NCI-H82 treated with DMSO at 0.1 percent for 48 hours (cell line): ENCODE measurements around the gene C1QL2.

Source experiments
- DNase-seq: peaks from one replicate; lab custom pipeline; 2025; ENCODE audit not compliant: unreplicated experiment; lab: John Stamatoyannopoulos, UW

C1QL2 gene

DNA sequence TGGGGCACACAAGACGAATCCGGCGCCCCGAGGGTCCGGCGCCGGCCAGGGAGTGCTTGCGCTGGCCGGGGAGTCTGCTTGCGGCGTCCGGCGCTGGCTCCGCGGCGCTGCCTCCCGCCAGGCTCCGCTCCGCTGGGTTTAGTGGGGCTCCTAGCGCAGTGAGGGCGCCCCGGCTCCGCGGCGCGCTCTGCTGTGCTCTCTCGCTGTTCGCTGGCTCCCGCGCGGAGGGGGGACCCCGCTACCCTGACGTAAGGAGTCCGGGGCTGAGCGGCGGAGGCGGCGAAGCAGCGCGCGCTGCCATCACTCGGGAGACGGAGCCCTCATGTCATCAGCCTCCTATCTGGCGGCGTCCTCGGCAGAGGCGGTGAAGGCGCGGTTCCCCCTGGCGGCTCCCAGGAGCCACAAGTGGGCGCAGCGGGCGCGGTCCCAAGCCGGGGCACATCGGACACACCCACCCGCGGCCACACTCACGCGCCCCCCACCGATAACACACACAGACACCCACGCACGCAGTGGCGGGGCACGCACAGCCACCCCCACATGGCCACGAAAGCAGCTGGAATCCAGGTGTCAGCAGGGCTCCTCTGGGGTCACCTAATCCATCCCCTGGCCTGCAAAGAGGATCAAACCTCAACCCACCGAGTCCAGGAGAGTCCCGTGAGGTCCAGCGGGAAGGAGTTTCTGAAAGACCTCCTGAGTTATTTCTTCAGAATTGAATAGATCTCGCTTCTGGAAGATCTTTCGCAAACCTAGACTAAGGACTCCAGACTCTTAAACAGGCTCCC lies at the start of gene C1QL2:
TSS of gene C1QL2 (minus strand) at position 189 of the 785 bp plus-strand sequence. CDS start 482 bp downstream, outside the sequence.
- DNase-seq: no peak

DNA sequence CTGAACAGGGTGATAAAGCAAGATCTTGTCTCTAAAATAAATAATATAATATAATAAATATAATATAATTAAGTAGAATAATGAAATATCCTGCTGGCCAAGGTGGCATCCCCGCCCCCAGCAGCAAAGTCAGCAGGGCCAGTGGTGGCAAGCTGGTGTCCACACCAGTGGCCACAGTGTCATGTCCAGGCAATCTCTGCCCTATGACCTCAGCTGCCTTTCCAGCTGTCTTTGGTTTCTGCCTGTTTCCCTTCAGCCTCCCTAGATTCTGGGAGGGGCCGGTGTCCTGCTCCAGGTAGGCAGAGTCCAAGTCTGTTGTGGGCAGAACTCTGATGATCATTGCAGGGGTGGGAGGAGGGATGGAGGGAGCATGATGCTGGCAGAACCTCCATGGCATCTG lies 48.9 kb upstream of the C1QL2 start:
- DNase-seq: no peak

DNA sequence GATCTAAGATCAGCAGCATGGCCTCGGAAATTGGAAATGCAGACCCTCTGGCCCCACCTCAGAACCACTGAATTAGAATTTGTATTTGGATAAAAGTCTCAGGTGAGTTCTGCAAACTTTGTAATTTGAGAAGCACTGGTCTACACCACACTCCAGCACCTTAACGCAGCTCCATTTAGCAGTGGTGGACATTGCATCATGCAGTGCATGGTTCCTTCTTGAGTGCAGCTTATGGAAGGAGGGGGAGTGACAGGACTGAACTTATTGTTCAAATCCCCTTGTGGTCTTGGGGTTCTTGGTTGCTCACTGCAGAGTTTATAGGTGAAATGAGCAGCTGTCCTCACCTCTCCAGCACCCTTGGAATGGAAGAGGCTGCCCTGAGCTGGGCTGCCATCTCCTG lies 47.6 kb upstream of the C1QL2 start:
- no peak for DNase-seq

DNA sequence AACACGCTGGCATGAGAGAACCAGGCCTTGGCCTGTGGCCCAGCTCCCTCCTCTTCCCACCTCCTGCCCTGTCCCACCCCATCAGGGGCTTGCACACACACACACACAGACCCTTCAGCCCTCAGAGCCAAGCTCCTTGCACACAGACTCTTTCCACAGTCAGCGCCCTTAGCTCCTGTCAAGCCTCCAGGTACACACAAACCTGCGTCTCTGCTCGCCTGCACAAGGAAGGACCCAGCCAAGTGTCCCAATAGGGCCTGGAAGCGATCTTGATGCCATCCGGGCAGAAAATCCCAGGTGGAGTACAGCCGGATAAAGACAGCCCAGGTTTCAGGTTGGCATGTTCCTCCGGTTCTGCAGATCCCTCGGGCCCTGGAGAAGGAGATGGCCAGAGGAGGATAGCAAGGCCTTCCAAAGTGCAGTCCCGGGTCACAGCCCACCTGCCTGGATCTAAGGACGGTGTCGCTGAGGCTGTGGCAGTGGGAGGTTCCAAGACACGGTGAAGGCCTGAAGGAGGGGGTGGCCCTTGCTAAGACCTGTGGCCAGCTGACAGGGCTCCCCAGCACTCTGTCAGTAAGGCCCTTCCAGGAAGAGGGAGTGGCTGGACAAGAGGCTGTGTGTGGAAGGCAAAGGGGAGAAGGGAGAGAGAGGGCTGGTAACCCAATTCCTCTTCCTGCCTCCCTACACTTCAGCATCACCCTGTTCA lies 46.6 kb upstream of the C1QL2 start:
- DNase-seq: no peak

DNA sequence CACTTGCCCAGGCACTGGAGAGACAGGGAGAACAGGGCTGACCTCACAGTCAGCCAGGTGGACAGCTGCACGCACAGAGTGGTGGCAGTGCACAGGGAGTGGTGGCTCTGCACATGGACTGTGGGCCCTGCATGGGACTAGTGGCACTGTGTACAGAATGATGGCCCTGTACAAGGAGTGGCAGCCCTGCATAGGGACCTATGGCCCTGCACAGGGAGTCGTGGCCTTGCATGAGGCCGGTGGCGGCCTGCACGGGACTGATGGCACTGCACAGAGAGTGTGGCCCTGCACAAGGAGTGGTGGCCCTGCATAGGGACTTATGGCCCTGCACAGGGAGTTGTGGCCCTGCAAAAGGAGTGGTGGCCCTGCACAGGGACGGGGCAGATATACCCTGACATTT lies 46.0 kb upstream of the C1QL2 start:
- DNase-seq: no peak

DNA sequence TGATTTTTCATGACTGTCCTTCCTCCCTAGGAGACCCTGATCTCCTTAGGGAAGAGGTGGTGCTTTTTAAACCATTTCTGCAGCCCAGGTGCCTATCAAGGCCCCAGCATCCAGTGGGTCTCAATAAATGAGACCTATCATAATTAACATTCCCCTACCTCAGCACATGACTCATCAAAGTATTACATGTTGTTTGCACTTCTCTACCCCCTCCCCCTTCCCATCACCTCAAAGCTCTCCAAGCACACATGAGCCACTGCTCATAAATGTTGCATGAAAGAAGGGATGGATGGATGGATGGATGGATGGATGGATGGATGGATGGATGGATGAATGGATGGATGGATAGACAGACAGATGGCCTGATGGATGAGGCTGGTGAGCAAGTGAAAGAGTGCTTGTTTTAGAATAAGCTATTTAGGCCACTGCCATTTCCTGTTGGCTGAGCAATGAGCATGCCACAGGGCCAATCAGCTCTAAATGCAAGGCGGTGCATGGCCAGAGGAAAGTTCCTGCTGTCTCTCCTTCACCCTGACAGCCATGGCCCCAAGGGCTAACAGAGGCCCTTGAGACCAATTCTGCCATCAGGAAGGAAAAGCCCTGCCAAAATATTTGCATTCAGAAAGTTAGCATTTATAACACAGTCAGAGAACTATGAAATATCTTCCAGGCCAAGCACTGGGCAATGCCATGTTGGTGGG lies 44.2 kb upstream of the C1QL2 start:
- DNase-seq: no peak

DNA sequence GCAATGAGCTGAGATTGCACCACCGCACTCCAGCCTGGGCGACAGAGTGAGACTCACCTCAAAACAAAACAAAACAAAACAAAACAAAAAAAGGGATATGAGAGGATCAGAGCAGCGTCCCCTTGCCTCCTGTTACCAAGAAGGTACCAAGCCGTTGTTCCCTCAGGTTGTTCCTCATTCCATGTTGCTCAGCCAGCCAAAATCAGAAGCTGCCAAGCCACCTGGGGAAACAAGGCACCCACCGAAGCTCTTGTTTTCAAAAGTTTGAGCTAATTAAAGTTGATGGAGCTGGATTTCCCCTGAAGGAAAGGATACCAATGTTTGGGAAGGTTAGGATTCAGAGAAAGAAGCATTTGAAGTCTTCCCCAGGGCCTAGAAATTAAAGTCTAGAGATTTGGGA lies 43.3 kb upstream of the C1QL2 start:
- DNase-seq: no peak

DNA sequence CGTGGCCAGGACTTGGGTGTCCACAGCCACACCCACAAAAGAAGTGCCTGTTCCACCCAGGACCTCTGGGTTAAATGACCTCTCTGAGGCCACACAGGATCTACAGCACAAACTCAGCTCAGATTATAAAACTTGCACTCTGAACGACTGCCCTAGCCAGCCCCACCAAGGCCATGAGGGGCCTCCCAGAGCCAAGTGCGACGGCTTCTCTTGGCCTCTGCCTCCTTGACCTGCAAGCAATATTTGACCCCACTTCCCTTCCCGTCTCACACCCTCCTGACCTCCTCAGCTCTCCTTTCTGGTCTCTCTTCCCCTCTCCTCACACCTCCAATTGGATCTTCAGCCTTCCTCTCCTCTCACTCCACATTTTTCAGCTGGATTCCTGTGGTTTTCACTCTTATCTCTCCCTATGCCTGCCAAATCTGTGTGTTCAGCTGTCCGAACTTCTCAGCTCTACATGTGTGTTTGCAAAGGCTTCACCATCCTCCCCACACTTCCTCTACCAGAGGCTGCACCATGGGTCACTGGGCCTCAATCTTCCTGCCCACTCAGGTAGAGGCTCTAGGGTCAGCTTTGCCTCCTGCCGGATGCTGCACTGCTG lies 39.8 kb upstream of the C1QL2 start:
- DNase-seq: no peak

DNA sequence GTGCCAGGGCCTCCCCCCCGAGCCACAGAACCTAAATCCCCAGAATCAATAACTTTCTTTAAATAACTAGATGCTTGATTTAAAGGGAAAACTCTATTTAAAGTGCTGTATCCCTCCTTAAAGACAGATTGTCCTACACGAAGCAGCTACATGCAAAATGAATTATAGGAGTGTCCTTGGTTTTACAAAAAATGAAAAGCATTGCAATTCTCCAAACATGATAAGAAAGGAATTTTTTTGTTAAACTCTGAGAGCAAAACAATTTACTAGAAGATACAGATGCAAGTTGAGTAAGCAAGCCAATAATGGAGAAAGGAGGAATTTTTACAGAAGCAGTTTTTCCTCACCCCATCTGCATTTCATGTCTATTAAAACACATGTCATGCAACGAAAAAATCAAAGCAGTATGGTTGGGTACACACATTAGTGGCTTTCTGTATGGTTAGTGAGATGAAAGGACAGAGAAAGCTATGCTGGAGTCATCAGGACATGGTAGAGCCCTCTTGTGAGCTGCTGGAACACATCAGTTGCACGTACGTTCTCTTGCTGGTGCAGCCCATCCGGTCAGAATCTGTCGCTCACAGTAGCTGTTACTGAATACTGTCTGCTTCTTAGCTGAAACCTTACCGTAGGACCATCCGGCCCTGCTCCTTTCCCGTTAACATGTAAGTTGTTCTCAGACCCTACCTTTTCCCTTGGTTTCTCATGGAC lies 39.1 kb upstream of the C1QL2 start:
- DNase-seq: no peak

DNA sequence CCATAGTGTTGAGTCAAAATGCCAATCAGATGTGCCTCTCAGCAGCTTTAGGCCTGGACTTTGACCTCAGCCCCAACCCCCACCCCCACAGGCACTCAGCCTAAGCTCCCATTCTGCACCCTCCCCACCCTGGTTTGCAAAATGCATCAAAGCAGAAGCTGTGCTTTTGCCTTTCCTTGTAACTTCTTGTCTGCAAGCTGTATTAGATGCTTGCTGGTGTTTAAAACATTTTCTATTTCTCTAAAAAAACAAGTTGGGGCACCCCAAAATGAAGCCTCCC lies 38.5 kb upstream of the C1QL2 start:
- DNase-seq: no peak

DNA sequence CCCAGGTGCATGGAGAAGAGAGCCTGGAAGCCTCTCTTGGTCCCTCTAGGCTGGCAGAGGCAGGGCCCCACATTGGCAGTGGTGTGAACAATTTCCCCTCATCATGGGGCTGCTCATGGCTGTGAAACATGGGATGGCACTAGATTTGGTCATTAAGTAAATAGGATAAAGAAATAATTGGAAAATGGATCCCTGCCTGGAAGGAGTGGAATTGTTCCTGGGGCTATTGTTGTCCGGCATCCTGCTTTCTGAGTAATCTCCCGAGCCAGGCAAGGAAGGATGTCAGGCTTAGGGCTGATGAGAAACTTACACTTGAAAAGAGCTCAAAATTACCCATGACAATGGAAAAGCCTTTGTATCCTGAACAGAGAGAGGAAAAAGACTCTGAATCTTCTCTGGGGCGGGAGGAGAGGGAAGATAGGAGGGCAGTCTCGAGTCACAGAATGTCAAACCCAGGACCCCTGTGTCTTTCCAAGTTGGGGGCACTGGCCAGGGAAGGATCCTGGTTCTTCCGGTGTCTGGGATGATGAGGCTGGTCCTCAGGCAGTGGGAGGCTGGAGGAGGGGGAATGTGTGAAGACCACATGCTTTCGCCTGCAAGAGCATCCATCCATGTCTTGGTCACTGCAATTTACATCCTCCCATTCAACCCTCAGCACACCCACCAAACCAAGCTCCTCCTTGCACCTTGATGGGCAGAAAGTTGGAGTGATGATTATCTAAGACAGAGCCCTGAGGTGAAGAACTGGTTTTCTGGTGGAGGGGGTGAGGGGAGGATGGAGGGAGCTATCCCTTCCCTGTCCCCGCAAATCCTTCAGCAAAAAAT lies 38.0 kb upstream of the C1QL2 start:
- no peak for DNase-seq

DNA sequence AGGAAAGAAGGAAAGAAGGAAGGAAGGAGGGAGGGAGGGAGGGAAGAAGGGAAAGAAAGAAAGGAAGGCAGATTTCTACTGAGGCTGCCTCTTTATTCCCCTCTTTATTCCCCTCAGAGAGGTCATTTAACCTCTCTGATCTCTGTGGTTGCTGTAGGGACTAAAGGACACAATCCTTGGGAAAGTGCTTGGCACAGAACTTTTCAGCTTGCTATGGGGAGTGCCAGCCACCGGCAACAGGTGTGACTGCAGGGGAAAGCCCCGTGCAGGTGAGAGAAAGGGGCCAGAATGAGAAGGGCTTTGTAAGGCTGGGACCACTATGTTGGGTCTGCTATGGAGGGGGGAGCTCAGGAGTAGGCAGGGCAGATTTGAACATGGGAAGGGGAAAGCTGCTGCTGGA lies 37.3 kb upstream of the C1QL2 start:
- no peak for DNase-seq

DNA sequence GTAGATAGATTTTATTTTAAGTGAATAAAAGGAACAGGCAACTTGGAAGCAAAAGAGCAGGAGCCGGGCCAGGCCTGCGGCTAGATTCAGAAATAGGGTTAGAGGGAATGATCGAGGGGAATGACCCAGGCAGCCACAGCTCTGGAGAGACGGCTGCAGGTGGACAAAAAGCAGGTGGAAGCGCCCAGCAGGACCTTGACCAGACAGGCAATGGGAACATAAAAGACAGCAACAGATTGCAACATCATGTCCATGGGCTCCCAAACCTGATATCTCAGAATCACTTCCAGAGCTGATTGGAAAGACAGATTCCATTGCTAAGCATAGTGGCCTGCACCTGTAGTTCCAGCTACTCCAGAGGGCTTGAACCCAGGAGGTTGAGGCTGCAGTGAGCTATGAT lies 36.5 kb upstream of the C1QL2 start:
- no peak for DNase-seq

DNA sequence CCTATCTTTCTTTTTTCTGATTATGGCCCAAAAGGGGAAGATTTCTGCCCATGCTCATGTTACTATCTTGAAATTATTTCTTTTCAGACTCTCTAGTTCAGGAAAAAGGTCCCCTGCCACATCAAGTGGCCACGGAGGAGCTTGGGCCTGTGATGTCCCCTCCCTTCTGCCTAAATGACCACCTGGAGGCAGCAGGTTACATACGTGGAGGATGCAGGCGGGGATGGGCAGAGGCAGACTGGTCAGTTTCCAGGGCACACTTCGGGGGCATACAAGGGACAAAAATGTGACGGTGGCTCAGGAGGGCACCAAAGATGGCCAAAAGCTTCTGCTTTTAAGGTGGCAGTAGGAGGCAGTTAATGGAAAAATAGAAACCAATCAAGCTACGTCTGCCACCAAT lies 34.3 kb upstream of the C1QL2 start:
- no peak for DNase-seq

DNA sequence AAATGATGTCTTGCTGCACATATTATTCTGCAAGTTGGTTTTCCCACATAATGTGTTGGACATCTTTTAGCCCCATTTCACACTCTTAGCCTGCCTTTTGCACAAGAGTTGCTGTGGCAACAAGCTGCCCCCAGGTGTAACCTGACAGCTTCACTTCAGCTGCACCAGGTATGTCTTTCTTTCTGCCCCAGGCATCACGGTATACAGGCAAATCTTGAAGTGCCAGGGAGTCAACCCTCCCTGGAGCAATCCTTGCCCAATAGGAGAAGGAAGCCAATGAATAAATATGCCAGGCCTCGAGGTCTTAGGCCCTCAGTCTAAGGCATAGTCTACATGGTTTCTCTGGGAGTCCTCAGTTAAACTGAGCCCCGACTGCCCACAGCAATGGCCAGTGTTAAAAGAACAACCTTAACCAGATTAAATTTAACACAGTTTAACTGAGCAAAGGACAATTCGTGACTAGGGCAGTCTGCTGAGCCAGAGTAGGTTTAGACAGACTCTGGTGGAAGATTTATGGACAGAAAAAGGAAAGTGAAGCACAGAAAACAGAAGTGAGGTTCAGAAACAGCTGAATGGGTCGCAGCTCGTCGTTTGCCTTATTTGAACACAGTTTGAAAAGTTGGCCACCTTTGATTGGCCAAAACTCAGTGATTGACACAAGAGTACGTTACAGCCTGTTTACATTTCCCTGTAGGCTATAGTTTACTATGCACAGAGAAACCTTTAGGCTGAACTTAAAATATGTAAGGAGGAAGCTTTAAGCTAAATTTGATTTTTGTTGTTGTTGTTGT lies 32.0 kb upstream of the C1QL2 start:
- DNase-seq: no peak

DNA sequence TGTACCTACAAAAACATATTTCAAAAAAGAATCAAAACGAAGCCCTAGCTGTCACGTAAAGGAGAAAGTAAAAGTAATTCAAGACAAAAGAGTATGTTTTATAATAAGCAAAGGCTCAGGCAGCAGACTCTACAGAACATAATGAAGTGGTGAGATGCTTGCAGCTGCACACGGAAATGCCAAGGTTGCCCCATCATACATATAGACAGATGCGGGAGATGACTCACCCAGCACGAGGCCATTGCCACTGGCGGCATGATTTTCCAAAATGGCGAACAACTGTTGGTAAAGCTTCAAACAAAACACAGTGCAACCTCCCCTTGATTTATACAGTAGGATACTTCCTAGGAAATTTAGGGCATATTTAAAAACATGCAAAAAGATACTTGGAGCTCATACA lies 26.0 kb upstream of the C1QL2 start:
- no peak for DNase-seq

DNA sequence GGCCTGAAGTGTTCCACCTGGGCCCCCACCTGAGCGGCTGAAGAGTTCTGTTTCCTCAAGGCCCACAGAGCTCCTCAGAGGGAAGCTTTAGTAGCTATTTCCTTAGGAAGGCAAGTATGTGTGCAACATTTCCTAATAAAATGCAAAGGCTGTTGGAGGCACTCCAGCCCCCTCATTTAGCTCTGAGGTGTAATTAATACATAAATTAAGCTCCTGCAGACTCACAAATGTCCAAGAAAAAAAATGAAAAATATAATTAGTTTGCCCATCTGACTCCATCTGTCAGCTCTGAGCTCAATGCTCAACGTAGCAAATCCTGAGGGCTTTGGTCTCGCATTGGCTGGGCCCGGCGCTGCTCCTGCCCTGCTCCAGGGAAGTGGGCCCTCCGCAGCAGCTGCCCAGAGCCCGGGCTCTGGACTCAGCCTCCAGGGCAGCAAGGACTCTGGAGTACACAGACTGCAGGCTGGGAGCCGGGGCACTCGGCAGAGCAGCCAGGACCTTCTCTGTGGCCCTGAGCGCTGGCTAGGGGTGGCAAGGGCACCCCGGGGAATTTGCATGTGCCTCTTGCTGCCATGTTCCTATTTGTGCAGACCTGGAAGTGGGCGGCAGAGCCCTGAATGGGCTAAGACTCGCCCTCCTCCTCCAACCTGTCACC lies 23.4 kb upstream of the C1QL2 start:
- DNase-seq: no peak

DNA sequence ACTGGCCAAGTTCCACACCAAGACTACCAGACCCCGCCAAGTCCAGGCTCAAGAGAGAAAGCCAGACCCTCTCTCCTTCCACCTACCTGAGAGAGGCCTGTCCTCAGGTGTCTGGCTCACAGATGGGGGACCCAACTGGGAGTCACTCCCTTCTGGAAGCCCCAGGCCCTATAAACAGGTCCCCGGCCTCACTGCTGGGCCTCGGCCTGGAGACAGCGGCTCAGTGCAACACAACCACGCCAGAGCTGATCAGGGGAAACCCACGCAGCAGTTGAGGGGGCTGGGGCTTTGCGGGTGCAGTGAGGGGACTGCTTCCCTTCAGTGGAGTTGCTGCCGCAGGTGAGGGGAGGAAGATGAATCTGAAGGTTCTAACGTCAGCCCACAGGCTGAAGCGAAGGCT lies 22.8 kb upstream of the C1QL2 start:
- DNase-seq: no peak

DNA sequence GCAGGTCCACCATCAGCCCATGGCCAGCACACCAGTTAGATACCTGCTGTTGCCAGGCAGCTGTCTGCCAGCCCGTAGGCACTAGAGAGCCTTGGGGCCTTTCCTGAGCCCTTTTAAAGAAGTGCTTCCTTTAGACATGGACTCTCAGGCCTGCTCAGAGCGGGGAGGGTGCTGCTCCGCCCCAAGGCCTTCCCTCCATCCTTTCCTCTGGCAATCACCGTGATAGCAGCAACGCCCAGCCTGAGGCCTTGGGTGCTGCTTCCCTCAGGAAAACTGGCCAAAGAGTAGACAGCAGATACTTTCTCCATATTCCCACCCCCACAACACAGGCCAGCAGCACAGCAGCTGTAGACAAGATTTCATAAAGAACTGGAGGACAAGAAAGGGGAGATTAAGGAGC lies 22.3 kb upstream of the C1QL2 start:
- DNase-seq: no peak
